Ishikawa (cell line): ENCODE data around the gene DYNLRB1.

ENCODE experiments used
- CEBPB ChIP-seq: IDR thresholded peaks from 2 replicates; pipeline ENCODE4 v1.6.1; 2012
- CREB1 ChIP-seq: IDR thresholded peaks from 2 replicates; pipeline ENCODE4 v1.6.1; 2012; ENCODE audit warnings: low read depth
- EGR1 ChIP-seq: IDR thresholded peaks from 2 replicates; pipeline ENCODE4 v1.6.1; 2012
- EP300 ChIP-seq: IDR thresholded peaks from 2 replicates; pipeline ENCODE4 v1.6.1; 2012; ENCODE audit warnings: borderline replicate concordance
- FOXM1 ChIP-seq: IDR thresholded peaks from 2 replicates; pipeline ENCODE4 v1.6.1; 2012; ENCODE audit warnings: low read depth, borderline replicate concordance
- MAX ChIP-seq: IDR thresholded peaks from 2 replicates; pipeline ENCODE4 v1.6.1; 2012
- RAD21 ChIP-seq: IDR thresholded peaks from 2 replicates; pipeline ENCODE4 v1.6.1; 2012; ENCODE audit warnings: low read depth
- REST ChIP-seq: IDR thresholded peaks from 2 replicates; pipeline ENCODE4 v1.6.1; 2012; ENCODE audit warnings: low read depth, mild to moderate bottlenecking
- TAF1 ChIP-seq: IDR thresholded peaks from 2 replicates; pipeline ENCODE4 v1.6.1; 2012; ENCODE audit warnings: low read depth, mild to moderate bottlenecking
- TCF12 ChIP-seq: IDR thresholded peaks from 2 replicates; pipeline ENCODE4 v1.6.1; 2012; ENCODE audit warnings: low read depth
- TEAD4 ChIP-seq: IDR thresholded peaks from 2 replicates; pipeline ENCODE4 v1.6.1; 2012
- USF1 ChIP-seq: IDR thresholded peaks from 2 replicates; pipeline ENCODE4 v1.6.1; 2012
- YY1 ChIP-seq: IDR thresholded peaks from 2 replicates; pipeline ENCODE4 v1.6.1; 2012; ENCODE audit warnings: low read depth
- ZBTB7A ChIP-seq: IDR thresholded peaks from 2 replicates; pipeline ENCODE4 v1.6.1; 2012; ENCODE audit warnings: low read depth

DNA sequence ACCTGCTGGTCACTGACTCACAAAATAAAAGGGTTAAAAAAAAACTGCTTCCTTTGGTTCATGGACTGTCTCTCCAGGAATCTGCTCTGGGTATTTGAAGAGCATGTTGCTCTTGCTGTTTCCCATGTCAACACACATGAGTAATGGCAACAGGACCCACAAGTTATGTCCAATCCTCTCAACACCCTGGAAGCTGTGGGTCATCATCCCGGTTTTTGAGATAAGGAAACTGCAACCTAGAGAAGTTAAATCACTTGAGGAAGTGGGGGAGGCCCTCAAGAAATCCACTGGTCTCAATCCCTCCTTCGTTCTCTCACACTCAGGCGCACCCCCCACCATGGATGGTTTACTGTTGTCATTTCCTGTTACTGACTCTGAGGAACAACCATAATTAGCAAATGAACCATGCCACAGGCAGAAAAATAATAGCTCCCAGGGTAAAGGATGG lies 54.7 kb downstream of the DYNLRB1 start:
- TF ChIP-seq TEAD4 (no peak), EP300 (no peak), EGR1 (no peak), TAF1 (no peak), REST (no peak), YY1 (no peak), MAX (no peak), FOXM1 (no peak), CEBPB (no peak), CREB1 (no peak), TCF12 (no peak), RAD21 (no peak), USF1 (no peak), ZBTB7A (no peak)
